K562 (cell line): ENCODE results near the gene TSPAN1.

Experiments used
- CTCF ChIP-seq, 3 experiments: IDR thresholded peaks in 2 of 3; conservative IDR thresholded peaks in 1 of 3; 2 replicates each; pipeline ENCODE4 v1.5.1; 2011 to 2012; ENCODE audit warnings: low read length in 3 of 3, mild to moderate bottlenecking in 3 of 3, control low read depth in 2 of 3, improper control_type of control experiment in 1 of 3, inconsistent platforms in 1 of 3, low read depth in 1 of 3, mixed read lengths in 1 of 3, moderate library complexity in 1 of 3; ENCODE audit not compliant: insufficient read depth in 2 of 3
- GTF2F1 ChIP-seq: IDR thresholded peaks from 2 replicates; pipeline ENCODE4 v1.6.1; 2011; ENCODE audit warnings: low read depth, low read length, improper control_type of control experiment

GRCh38 chr1:46187106-46187869, 12.4 kb downstream of the TSPAN1 start:
- TF ChIP-seq GTF2F1 (no peak), CTCF (IDR thresholded peaks at IDR 0.05 in 2 of 3, conservative IDR thresholded peaks at IDR 0.05 in 1 of 3; ENCODE audit: insufficient read depth in 2 of 3, low read depth in 1 of 3, low read length in 3 of 3) (no peak)
